Panc1 (cell line): ENCODE results near the gene FANCC. TPM values are rescaled to one million over a fixed set of nuclear protein-coding genes. Genes with fewer than 3 reads are reported as not detected.

ENCODE experiments used
- ATAC-seq: fragments of 200-7000 bp; cut with Tn5 transposase; 2 replicates; pipeline ENCODE4 v1.9.1; 2020; ENCODE audit warnings: mild to moderate bottlenecking, moderate library complexity
- BruUV-seq: library from RNA; stranded (reverse); fragments of 400-500 nt; replicated peaks from 2 replicates; lab custom pipeline; 2021; lab: Mats Ljungman, UMichigan
- CTCF ChIA-PET: fragments of 300-600 bp; sonication (Branson Sonifier 250); formaldehyde crosslinking; loops from one replicate; lab custom pipeline; 2022; ENCODE audit warnings: antibody characterized with exemption; lab: Charles Lee
- POLR2A ChIA-PET: fragments of 300-600 bp; sonication (Branson Sonifier 250); formaldehyde crosslinking; loops from one replicate; lab custom pipeline; 2022; ENCODE audit warnings: antibody characterized with exemption; lab: Charles Lee
- DNase-seq: peaks from one replicate; pipeline ENCODE4 v3.0.0-alpha.2; 2010; ENCODE audit warnings: low read depth, low spot score
- H3K27ac ChIP-seq: 2 replicates; pipeline ENCODE4 v1.5.1; 2011; ENCODE audit warnings: mild to moderate bottlenecking, low read length, inconsistent platforms
- H3K27me3 ChIP-seq: fragments of 200-500 bp; sonication (Bioruptor generic); 2 replicates; pipeline ENCODE4 v1.6.0; 2014; ENCODE audit warnings: low read length, inconsistent platforms; ENCODE audit not compliant: control insufficient read depth, insufficient read depth
- H3K36me3 ChIP-seq: fragments of 200-500 bp; sonication (Bioruptor generic); 2 replicates; pipeline ENCODE4 v1.5.1; 2014; ENCODE audit warnings: inconsistent platforms, mild to moderate bottlenecking, low read length, moderate library complexity; ENCODE audit not compliant: control insufficient read depth, insufficient read depth
- H3K4me1 ChIP-seq: 2 replicates; pipeline ENCODE4 v1.5.1; 2011; ENCODE audit warnings: inconsistent platforms, mild to moderate bottlenecking, low read length, moderate library complexity; ENCODE audit not compliant: control insufficient read depth, insufficient read depth
- H3K4me3 ChIP-seq, 2 experiments: 2 replicates each; pipeline ENCODE4 v1.5.1; 2011 to 2012; ENCODE audit warnings: low read depth in 2 of 2, low read length in 2 of 2, mild to moderate bottlenecking in 2 of 2, inconsistent platforms in 1 of 2, moderate library complexity in 1 of 2
- H3K9me3 ChIP-seq: fragments of 200-500 bp; sonication (Bioruptor generic); 2 replicates; pipeline ENCODE4 v1.5.1; 2014; ENCODE audit warnings: low read depth, mild to moderate bottlenecking, inconsistent platforms, low read length, moderate library complexity; ENCODE audit not compliant: control insufficient read depth, insufficient read depth
- POLR2AphosphoS5 ChIP-seq: IDR thresholded peaks from 2 replicates; pipeline ENCODE4 v1.6.1; 2012; ENCODE audit warnings: mild to moderate bottlenecking, low read depth, low read length, moderate library complexity
- SIN3A ChIP-seq: IDR thresholded peaks from 2 replicates; pipeline ENCODE4 v1.6.1; 2012; ENCODE audit warnings: low read depth, mild to moderate bottlenecking, low read length, moderate library complexity, borderline replicate concordance; ENCODE audit not compliant: insufficient read depth
- TCF7L2 ChIP-seq: IDR thresholded peaks from 2 replicates; pipeline ENCODE4 v1.6.1; 2011; ENCODE audit warnings: mild to moderate bottlenecking, low read depth, low read length, inconsistent platforms
- in situ Hi-C: cut with HindIII; loops from 2 replicates; pipeline ENCODE4 v1.10.0; 2016; ENCODE audit warnings: low sequenced_read_pairs, low pct_unique_long_range_greater_than_20kb
- intact Hi-C: fragments of 100-400 bp; cut with micrococcal nuclease; formaldehyde crosslinking; loops from one replicate; pipeline ENCODE4 v1.10.0; 2022; ENCODE audit not compliant: unreplicated experiment
- total RNA-seq: library from RNA; stranded (reverse); gene quantifications from one replicate; pipeline ENCODE4 v1.2.1, GENCODE V29; 2021; ENCODE audit not compliant: unreplicated experiment
- TF ChIP-seq, protein P1 (sequence below): fragments of 450-650 bp; IDR thresholded peaks from 2 replicates; pipeline ENCODE4 v1.5.1; 2017; ENCODE audit warnings: mild to moderate bottlenecking
- TF ChIP-seq, protein P2 (sequence below), 2 experiments: IDR thresholded peaks; 2 replicates each; pipeline ENCODE4 v1.6.1; 2011 to 2012; ENCODE audit warnings: low read depth in 2 of 2, control low read depth in 1 of 2, low read length in 1 of 2, mild to moderate bottlenecking in 1 of 2, moderate library complexity in 1 of 2; ENCODE audit not compliant: insufficient read depth in 1 of 2

The FANCC gene
- total RNA-seq, 1 experiment from 2014 or later = 17.8 TPM

DNA sequence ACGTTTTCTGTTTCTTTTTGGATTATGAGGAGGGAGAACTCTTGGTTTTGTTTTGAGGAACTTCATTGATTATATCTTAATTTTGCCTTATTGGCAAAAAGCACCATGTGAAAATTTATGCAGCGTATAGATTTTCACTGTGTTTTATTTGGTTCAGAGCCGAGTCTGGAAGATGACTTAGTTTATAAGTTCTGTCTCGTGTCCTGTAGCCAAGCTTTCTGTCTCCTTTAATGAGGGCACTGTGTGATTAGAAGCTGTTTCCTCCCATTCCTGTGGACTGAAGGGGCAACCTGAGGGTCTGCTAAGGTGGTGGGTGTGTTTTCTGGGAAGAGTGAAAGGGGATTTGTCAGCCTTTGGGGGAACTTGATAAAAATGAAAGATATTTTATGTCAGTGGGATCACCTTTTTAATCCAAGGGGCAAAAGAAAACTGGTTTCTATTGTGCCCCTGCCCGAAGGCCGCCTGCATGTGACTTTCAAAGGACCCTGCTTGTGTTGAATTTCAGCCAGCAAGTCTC lies 262.1 kb downstream of the FANCC start:
- Histone ChIP-seq H3K4me3 (no peak overlapping the region), H3K4me1 (peaks cover 46% of the 10 kb centered on the region), H3K27ac (0 out of 2 replicates have a peak overlapping the region, but pooled peaks have one; percentile 9), H3K9me3 (no peaks in the 10 kb centered on the region), H3K27me3 (no peaks in the 10 kb centered on the region), H3K36me3 (no peaks in the 10 kb centered on the region; the same call in 1 of the 2 replicates)
- intact Hi-C loops = no loop called here
- POLR2A ChIA-PET = no interaction called here
- DNase-seq = no peak
- TF ChIP-seq, protein P1, sequence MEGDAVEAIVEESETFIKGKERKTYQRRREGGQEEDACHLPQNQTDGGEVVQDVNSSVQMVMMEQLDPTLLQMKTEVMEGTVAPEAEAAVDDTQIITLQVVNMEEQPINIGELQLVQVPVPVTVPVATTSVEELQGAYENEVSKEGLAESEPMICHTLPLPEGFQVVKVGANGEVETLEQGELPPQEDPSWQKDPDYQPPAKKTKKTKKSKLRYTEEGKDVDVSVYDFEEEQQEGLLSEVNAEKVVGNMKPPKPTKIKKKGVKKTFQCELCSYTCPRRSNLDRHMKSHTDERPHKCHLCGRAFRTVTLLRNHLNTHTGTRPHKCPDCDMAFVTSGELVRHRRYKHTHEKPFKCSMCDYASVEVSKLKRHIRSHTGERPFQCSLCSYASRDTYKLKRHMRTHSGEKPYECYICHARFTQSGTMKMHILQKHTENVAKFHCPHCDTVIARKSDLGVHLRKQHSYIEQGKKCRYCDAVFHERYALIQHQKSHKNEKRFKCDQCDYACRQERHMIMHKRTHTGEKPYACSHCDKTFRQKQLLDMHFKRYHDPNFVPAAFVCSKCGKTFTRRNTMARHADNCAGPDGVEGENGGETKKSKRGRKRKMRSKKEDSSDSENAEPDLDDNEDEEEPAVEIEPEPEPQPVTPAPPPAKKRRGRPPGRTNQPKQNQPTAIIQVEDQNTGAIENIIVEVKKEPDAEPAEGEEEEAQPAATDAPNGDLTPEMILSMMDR = no peak
- TF ChIP-seq POLR2AphosphoS5 (no peak), SIN3A (no peak)
- in situ Hi-C loops = no loop called here
- CTCF ChIA-PET = no interaction called here
- no peak for ATAC-seq
- BruUV-seq = no TSS peak

GRCh38 chr9:95053611-95054570 lies 263.6 kb downstream of the FANCC start:
- ATAC-seq (no peak), DNase-seq (no peak)
- no peak for TF ChIP-seq SIN3A
- no peak for TF ChIP-seq POLR2AphosphoS5
- TF ChIP-seq, protein P1 = no peak
- TF ChIP-seq TCF7L2 = no peak
- TF ChIP-seq, protein P2, sequence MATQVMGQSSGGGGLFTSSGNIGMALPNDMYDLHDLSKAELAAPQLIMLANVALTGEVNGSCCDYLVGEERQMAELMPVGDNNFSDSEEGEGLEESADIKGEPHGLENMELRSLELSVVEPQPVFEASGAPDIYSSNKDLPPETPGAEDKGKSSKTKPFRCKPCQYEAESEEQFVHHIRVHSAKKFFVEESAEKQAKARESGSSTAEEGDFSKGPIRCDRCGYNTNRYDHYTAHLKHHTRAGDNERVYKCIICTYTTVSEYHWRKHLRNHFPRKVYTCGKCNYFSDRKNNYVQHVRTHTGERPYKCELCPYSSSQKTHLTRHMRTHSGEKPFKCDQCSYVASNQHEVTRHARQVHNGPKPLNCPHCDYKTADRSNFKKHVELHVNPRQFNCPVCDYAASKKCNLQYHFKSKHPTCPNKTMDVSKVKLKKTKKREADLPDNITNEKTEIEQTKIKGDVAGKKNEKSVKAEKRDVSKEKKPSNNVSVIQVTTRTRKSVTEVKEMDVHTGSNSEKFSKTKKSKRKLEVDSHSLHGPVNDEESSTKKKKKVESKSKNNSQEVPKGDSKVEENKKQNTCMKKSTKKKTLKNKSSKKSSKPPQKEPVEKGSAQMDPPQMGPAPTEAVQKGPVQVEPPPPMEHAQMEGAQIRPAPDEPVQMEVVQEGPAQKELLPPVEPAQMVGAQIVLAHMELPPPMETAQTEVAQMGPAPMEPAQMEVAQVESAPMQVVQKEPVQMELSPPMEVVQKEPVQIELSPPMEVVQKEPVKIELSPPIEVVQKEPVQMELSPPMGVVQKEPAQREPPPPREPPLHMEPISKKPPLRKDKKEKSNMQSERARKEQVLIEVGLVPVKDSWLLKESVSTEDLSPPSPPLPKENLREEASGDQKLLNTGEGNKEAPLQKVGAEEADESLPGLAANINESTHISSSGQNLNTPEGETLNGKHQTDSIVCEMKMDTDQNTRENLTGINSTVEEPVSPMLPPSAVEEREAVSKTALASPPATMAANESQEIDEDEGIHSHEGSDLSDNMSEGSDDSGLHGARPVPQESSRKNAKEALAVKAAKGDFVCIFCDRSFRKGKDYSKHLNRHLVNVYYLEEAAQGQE (IDR thresholded peaks at IDR 0.05; ENCODE audit: insufficient read depth in 1 of 2, low read depth in 2 of 2, low read length in 1 of 2) = no peak
- no peaks in the 10 kb centered on the region; the same call in 1 of the 2 replicates for H3K36me3 ChIP-seq
- no peaks in the 10 kb centered on the region for H3K27me3 ChIP-seq
- intact Hi-C loops = no loop called here
- no peak overlapping the region for H3K4me3 ChIP-seq
- in situ Hi-C loops = no loop called here
- ChIA-PET CTCF (no interaction called here), POLR2A (interaction anchor here (0.7 kb wide), 1 partner anchor 328 kb away, joined by 3 read pairs; no protein-coding TSS in a partner anchor)
- H3K9me3 ChIP-seq = no peaks in the 10 kb centered on the region
- no TSS peak for BruUV-seq
- H3K4me1 ChIP-seq = peaks cover 55% of the 10 kb centered on the region
- H3K27ac ChIP-seq = no peak overlapping the region
